SK-N-SH (cell line): ENCODE measurements around the gene TRIP4. TPM values are rescaled to one million over a fixed set of nuclear protein-coding genes. Genes with fewer than 3 reads are reported as not detected.

ENCODE experiments used
- CTCF ChIA-PET: fragments of 300-600, 350-600 bp; formaldehyde crosslinking; extraction: SDS; loops from one replicate; lab custom pipeline; 2021; lab: Yijun Ruan, JAX
- POLR2A ChIA-PET: fragments of 350-600 bp; sonication (Branson Sonifier 250); formaldehyde crosslinking; extraction: SDS; loops from one replicate; lab custom pipeline; 2020; ENCODE audit warnings: antibody characterized with exemption, inconsistent platforms; lab: Yijun Ruan, JAX
- DNase-seq: peaks from one replicate; pipeline ENCODE4 v3.0.0; 2012
- H2AFZ ChIP-seq: fragments of 200-600 bp; sonication (generic); 2 replicates; pipeline ENCODE4 v1.8.1; 2016; ENCODE audit warnings: antibody characterized with exemption, mild to moderate bottlenecking, low read depth
- H3F3A ChIP-seq: fragments of 200-600 bp; sonication (generic); replicated peaks from 2 replicates; pipeline ENCODE3; 2016; ENCODE audit warnings: antibody characterized with exemption, mild to moderate bottlenecking; ENCODE audit not compliant: insufficient read depth
- H3K27ac ChIP-seq, 2 experiments: fragments of 200-500 bp in 1 of 2; fragments of 200-600 bp in 1 of 2; sonication (Bioruptor generic) in 1 of 2; sonication (generic), shearing (Covaris generic) in 1 of 2; 2 replicates each; pipeline versions ENCODE4 v1.5.1 to v1.6.1; 2014 to 2016; ENCODE audit warnings: low read depth in 2 of 2, inconsistent platforms in 1 of 2, low read length in 1 of 2, mild to moderate bottlenecking in 1 of 2, mixed read lengths in 1 of 2
- H3K27me3 ChIP-seq: fragments of 200-600 bp; sonication (generic), shearing (Covaris generic); 2 replicates; pipeline ENCODE4 v1.6.1; 2016; ENCODE audit warnings: mixed run types; ENCODE audit not compliant: insufficient read depth
- H3K36me3 ChIP-seq, 2 experiments: fragments of 200-500 bp in 1 of 2; fragments of 200-600 bp in 1 of 2; sonication (Bioruptor generic) in 1 of 2; sonication (generic) in 1 of 2; replicated peaks in 1 of 2; 2 replicates each; pipeline versions ENCODE3 to v1.5.1; 2014 to 2016; ENCODE audit warnings: low read length in 1 of 2, mild to moderate bottlenecking in 1 of 2; ENCODE audit not compliant: insufficient read depth in 2 of 2, control insufficient read depth in 1 of 2
- H3K4me1 ChIP-seq, 2 experiments: fragments of 200-500 bp in 1 of 2; fragments of 200-600 bp in 1 of 2; sonication (Bioruptor generic) in 1 of 2; sonication (generic), shearing (Covaris generic) in 1 of 2; 2 replicates each; pipeline versions ENCODE4 v1.5.1 to v1.6.1; 2014 to 2016; ENCODE audit warnings: low read depth in 1 of 2, low read length in 1 of 2, mixed run types in 1 of 2; ENCODE audit not compliant: insufficient read depth in 2 of 2, control insufficient read depth in 1 of 2
- H3K4me2 ChIP-seq: fragments of 200-600 bp; sonication (generic), shearing (Covaris generic); 2 replicates; pipeline ENCODE4 v1.6.1; 2017; ENCODE audit warnings: mixed run types
- H3K4me3 ChIP-seq, 2 experiments: fragments of 200-500 bp in 1 of 2; fragments of 200-600 bp in 1 of 2; sonication (Bioruptor generic) in 1 of 2; sonication (generic), shearing (Covaris generic) in 1 of 2; 2 replicates each; pipeline versions ENCODE4 v1.5.1 to v1.8.1; 2014 to 2016; ENCODE audit warnings: low read depth in 2 of 2, inconsistent platforms in 1 of 2, low read length in 1 of 2, mild to moderate bottlenecking in 1 of 2, mixed read lengths in 1 of 2, moderate library complexity in 1 of 2
- H3K79me2 ChIP-seq: fragments of 200-600 bp; sonication (generic); 2 replicates; pipeline ENCODE4 v1.8.1; 2017; ENCODE audit warnings: mild to moderate bottlenecking; ENCODE audit not compliant: insufficient read depth
- H3K9ac ChIP-seq: fragments of 200-600 bp; sonication (generic); 2 replicates; pipeline ENCODE4 v1.6.1; 2017; ENCODE audit warnings: mixed run types
- H3K9me2 ChIP-seq: fragments of 200-600 bp; sonication (generic); 2 replicates; pipeline ENCODE4 v1.6.1; 2017; ENCODE audit warnings: mixed run types
- H3K9me3 ChIP-seq: fragments of 200-600 bp; sonication (generic); 2 replicates; pipeline ENCODE4 v1.6.1; 2017; ENCODE audit warnings: mixed run types, mild to moderate bottlenecking, moderate library complexity
- H4K20me1 ChIP-seq: fragments of 200-600 bp; sonication (generic); 2 replicates; pipeline ENCODE4 v1.6.1; 2017; ENCODE audit warnings: mild to moderate bottlenecking, mixed run types; ENCODE audit not compliant: insufficient read depth
- CHD2 ChIP-seq: fragments of 150-350 bp; IDR thresholded peaks from 2 replicates; pipeline ENCODE4 v1.6.1; 2018; ENCODE audit warnings: low read length; ENCODE audit not compliant: partially characterized antibody
- ELF1 ChIP-seq: IDR thresholded peaks from 2 replicates; pipeline ENCODE4 v1.4.0; 2012
- EP300 ChIP-seq, 2 experiments: IDR thresholded peaks; 2 replicates each; pipeline versions ENCODE4 v1.4.0 to v1.6.1; 2012; ENCODE audit warnings: borderline replicate concordance in 1 of 2, low read depth in 1 of 2, low read length in 1 of 2
- FOSL2 ChIP-seq: IDR thresholded peaks from 2 replicates; pipeline ENCODE4 v1.4.0; 2012; ENCODE audit warnings: low read depth, mild to moderate bottlenecking, moderate library complexity, borderline replicate concordance
- FOXJ3 ChIP-seq: sonication (generic); formaldehyde crosslinking; IDR thresholded peaks from 2 replicates; pipeline ENCODE4 v1.5.1; 2020; ENCODE audit warnings: mild to moderate bottlenecking, missing genetic modification reagents
- FOXM1 ChIP-seq: IDR thresholded peaks from 2 replicates; pipeline ENCODE4 v1.4.0; 2012; ENCODE audit warnings: low read depth, mild to moderate bottlenecking
- GABPA ChIP-seq: IDR thresholded peaks from 2 replicates; pipeline ENCODE4 v1.4.0; 2012; ENCODE audit warnings: low read depth, mild to moderate bottlenecking
- JUND ChIP-seq: IDR thresholded peaks from 2 replicates; pipeline ENCODE4 v1.4.0; 2012
- MXI1 ChIP-seq: IDR thresholded peaks from 2 replicates; pipeline ENCODE4 v1.6.1; 2012; ENCODE audit warnings: mild to moderate bottlenecking, low read depth, low read length, improper control_type of control experiment
- NFIC ChIP-seq: IDR thresholded peaks from 2 replicates; pipeline ENCODE4 v1.4.0; 2012; ENCODE audit warnings: borderline replicate concordance
- NRF1 ChIP-seq: IDR thresholded peaks from 2 replicates; pipeline ENCODE4 v1.6.1; 2012; ENCODE audit warnings: low read depth, mild to moderate bottlenecking, low read length
- PBX3 ChIP-seq: IDR thresholded peaks from 2 replicates; pipeline ENCODE4; 2012
- POLR2AphosphoS5 ChIP-seq: IDR thresholded peaks from 2 replicates; pipeline ENCODE4 v1.6.1; 2012; ENCODE audit warnings: low read depth, low read length
- RAD21 ChIP-seq: IDR thresholded peaks from 2 replicates; pipeline ENCODE4 v1.6.1; 2012; ENCODE audit warnings: mild to moderate bottlenecking, low read length
- RCOR1 ChIP-seq: fragments of 150-350 bp; IDR thresholded peaks from 2 replicates; pipeline ENCODE4 v1.6.1; 2017; ENCODE audit warnings: antibody characterized with exemption, low read length
- REST ChIP-seq: IDR thresholded peaks from 2 replicates; pipeline ENCODE4 v1.6.1; 2012; ENCODE audit warnings: mild to moderate bottlenecking, low read depth, low read length, moderate library complexity
- SMC3 ChIP-seq: IDR thresholded peaks from 2 replicates; pipeline ENCODE4 v1.6.1; 2012; ENCODE audit warnings: low read depth, low read length, improper control_type of control experiment
- TCF12 ChIP-seq: IDR thresholded peaks from 2 replicates; pipeline ENCODE4 v1.4.0; 2012
- TEAD4 ChIP-seq: IDR thresholded peaks from 2 replicates; pipeline ENCODE4 v1.4.0; 2012; ENCODE audit warnings: mild to moderate bottlenecking, borderline replicate concordance; ENCODE audit not compliant: insufficient read depth
- YY1 ChIP-seq: IDR thresholded peaks from 2 replicates; pipeline ENCODE4 v1.4.0; 2012; ENCODE audit warnings: low read depth, mild to moderate bottlenecking
- WGBS: methylation state at CpG from one replicate; pipeline ENCODE4 v1.1.6; 2017; ENCODE audit warnings: low lambda C conversion rate; 5-methylcytosine and 5-hydroxymethylcytosine counted together
- polyA plus RNA-seq, 3 experiments: library from polyadenylated mRNA; depleted of rRNA; stranded (reverse); fragments of >200 nt; gene quantifications; 2 replicates each; pipeline ENCODE4 v1.2.3, GENCODE V29; 2012
- TF ChIP-seq, protein P1 (sequence below): IDR thresholded peaks from 2 replicates; pipeline ENCODE4 v1.4.0; 2012; ENCODE audit warnings: low read depth
- TF ChIP-seq, protein P2 (sequence below): IDR thresholded peaks from 2 replicates; pipeline ENCODE4 v1.4.0; 2012; ENCODE audit warnings: low read depth, borderline replicate concordance
- TF ChIP-seq, protein P3 (sequence below): fragments of 150-350 bp; IDR thresholded peaks from 2 replicates; pipeline ENCODE4 v1.6.1; 2017; ENCODE audit warnings: antibody characterized with exemption, low read length, low read depth, borderline replicate concordance
- TF ChIP-seq, protein P4 (sequence below): IDR thresholded peaks from 2 replicates; pipeline ENCODE4 v1.4.0; 2012; ENCODE audit warnings: low read depth, borderline replicate concordance

TRIP4 gene
- 14.5 and 20.3 TPM in 2 replicates for polyA plus RNA-seq (2012; rRNA removed)
- 19.1 and 20.1 TPM in 2 replicates for polyA plus RNA-seq (2012; cell fraction: cytosol; rRNA removed)
- 12.1 and 19.2 TPM in 2 replicates for polyA plus RNA-seq (2012; cell fraction: nucleus; rRNA removed)

GRCh38 chr15:64387562-64388168 is at the start of gene TRIP4:
Gene TRIP4, plus strand, starts transcription at chr15:64387836. Its CDS starts 28 bp downstream, at chr15:64387864.
- Histone ChIP-seq H3K4me3 (peak within 1 kb of the TSS; percentile 68 to 98), H3K9me3 (no peaks in the 10 kb centered on the region), H3K4me2 (peak within 1 kb of the TSS; percentile 89), H3F3A (peaks cover 4% of the 10 kb centered on the region), H3K9ac (peak within 1 kb of the TSS; percentile 81), H3K27ac (peak within 1 kb of the TSS; percentile 74 to 81), H3K4me1 (peaks cover 0 to 3% of the 10 kb centered on the region in 2 experiments; a peak in 1 of 4 replicates), H4K20me1 (no peaks in the 10 kb centered on the region), H3K36me3 (peaks cover 0 to 3% of the 10 kb centered on the region in 2 experiments), H2AFZ (peak within 1 kb of the TSS; percentile 97), H3K79me2 (peaks cover 49% of the 10 kb centered on the region), H3K27me3 (no peaks in the 10 kb centered on the region), H3K9me2 (no peaks in the 10 kb centered on the region)
- DNase-seq, result peak; percentile 92
- 0% methylated on average over 35 of the region's 35 CpGs for WGBS
- ChIA-PET CTCF (interaction anchor here (0.6 to 1.9 kb wide), 13 partner anchors 11 to 400 kb away, joined by 3 to 10 read pairs (median 4); partner anchors contain the start of genes PPIB and SNX1), POLR2A (interaction anchor here (0.7 to 2.1 kb wide), 11 partner anchors 8 to 1230 kb away, joined by 3 to 17 read pairs (median 3); partner anchors contain the start of genes CIAO2A, CLPX, CSNK1G1 and PPIB)
- TF ChIP-seq ELF1, result peak; percentile 95
- TF ChIP-seq MXI1, result peak; percentile 95
- no peak; the same call in 1 of the 2 replicates for TF ChIP-seq JUND
- TF ChIP-seq NRF1, result no peak
- TF ChIP-seq TCF12, result peak; percentile 73
- peak; percentile 96 for TF ChIP-seq POLR2AphosphoS5
- peak; percentile 83 for TF ChIP-seq PBX3
- no peak for TF ChIP-seq FOXM1
- TF ChIP-seq, protein P1, sequence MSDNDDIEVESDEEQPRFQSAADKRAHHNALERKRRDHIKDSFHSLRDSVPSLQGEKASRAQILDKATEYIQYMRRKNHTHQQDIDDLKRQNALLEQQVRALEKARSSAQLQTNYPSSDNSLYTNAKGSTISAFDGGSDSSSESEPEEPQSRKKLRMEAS, result peak; percentile 94
- TF ChIP-seq, protein P2, sequence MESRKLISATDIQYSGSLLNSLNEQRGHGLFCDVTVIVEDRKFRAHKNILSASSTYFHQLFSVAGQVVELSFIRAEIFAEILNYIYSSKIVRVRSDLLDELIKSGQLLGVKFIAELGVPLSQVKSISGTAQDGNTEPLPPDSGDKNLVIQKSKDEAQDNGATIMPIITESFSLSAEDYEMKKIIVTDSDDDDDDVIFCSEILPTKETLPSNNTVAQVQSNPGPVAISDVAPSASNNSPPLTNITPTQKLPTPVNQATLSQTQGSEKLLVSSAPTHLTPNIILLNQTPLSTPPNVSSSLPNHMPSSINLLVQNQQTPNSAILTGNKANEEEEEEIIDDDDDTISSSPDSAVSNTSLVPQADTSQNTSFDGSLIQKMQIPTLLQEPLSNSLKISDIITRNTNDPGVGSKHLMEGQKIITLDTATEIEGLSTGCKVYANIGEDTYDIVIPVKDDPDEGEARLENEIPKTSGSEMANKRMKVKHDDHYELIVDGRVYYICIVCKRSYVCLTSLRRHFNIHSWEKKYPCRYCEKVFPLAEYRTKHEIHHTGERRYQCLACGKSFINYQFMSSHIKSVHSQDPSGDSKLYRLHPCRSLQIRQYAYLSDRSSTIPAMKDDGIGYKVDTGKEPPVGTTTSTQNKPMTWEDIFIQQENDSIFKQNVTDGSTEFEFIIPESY, result peak; percentile 83
- peak in 1 of 2 experiments; percentile 50; a peak in 1 of 4 replicates for TF ChIP-seq EP300 (IDR thresholded peaks at IDR 0.05; ENCODE audit: borderline replicate concordance in 1 of 2, low read depth in 1 of 2, low read length in 1 of 2)
- peak; percentile 94 for TF ChIP-seq YY1
- TF ChIP-seq GABPA, result peak; percentile 96
- TF ChIP-seq REST, result peak; percentile 83
- TF ChIP-seq TEAD4, result 0 out of 2 replicates have a peak, but pooled peaks have one; percentile 13
- TF ChIP-seq, protein P3, sequence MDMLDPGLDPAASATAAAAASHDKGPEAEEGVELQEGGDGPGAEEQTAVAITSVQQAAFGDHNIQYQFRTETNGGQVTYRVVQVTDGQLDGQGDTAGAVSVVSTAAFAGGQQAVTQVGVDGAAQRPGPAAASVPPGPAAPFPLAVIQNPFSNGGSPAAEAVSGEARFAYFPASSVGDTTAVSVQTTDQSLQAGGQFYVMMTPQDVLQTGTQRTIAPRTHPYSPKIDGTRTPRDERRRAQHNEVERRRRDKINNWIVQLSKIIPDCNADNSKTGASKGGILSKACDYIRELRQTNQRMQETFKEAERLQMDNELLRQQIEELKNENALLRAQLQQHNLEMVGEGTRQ, result no peak; the same call in 1 of the 2 replicates
- peak; percentile 45; the same call in 1 of the 2 replicates for TF ChIP-seq RAD21
- peak; percentile 7; the same call in 1 of the 2 replicates for TF ChIP-seq SMC3
- TF ChIP-seq, protein P4, sequence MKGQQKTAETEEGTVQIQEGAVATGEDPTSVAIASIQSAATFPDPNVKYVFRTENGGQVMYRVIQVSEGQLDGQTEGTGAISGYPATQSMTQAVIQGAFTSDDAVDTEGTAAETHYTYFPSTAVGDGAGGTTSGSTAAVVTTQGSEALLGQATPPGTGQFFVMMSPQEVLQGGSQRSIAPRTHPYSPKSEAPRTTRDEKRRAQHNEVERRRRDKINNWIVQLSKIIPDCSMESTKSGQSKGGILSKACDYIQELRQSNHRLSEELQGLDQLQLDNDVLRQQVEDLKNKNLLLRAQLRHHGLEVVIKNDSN, result peak; percentile 80; the same call in 1 of the 2 replicates
- peak; percentile 18; the same call in 1 of the 2 replicates for TF ChIP-seq NFIC
- TF ChIP-seq CHD2, result peak; percentile 95
- no peak; the same call in 1 of the 2 replicates for TF ChIP-seq FOXJ3 (CRISPR knock-in tag)
- no peak for TF ChIP-seq RCOR1
- TF ChIP-seq FOSL2, result no peak; the same call in 1 of the 2 replicates
